B cell (primary cell): ENCODE data around the gene ZBTB12. TPM values are rescaled to one million over a fixed set of nuclear protein-coding genes. Genes with fewer than 3 reads are reported as not detected.

Source experiments
- ATAC-seq: fragments of 200-7000 bp; cut with Tn5 transposase; one replicate; pipeline ENCODE4 v1.10.0; 2021; ENCODE audit warnings: low read depth, mild to moderate bottlenecking, moderate number of reproducible peaks, moderate library complexity
- CTCF ChIA-PET: fragments of 350-600 bp; sonication (Branson Sonifier 250); formaldehyde crosslinking; loops from one replicate; lab custom pipeline; 2021; ENCODE audit warnings: antibody characterized with exemption, inconsistent platforms; lab: Charles Lee
- POLR2A ChIA-PET: fragments of 350-600 bp; sonication (Branson Sonifier 250); formaldehyde crosslinking; loops from one replicate; lab custom pipeline; 2021; ENCODE audit warnings: antibody characterized with exemption; lab: Charles Lee
- DNase-seq: peaks from one replicate; pipeline ENCODE4 v3.0.0; 2013
- H2AFZ ChIP-seq: 2 replicates; pipeline ENCODE4 v1.6.1; 2012; ENCODE audit warnings: mild to moderate bottlenecking, low read depth, low read length; ENCODE audit not compliant: insufficient read depth, poor library complexity, severe bottlenecking
- H3K27ac ChIP-seq, 2 donors: 1 replicate in 1 of 2; 2 replicates in 1 of 2; pipeline ENCODE4 v1.5.1; 2012 to 2013; ENCODE audit warnings: low read length in 2 of 2, mild to moderate bottlenecking in 2 of 2, moderate library complexity in 1 of 2
- H3K27me3 ChIP-seq, 4 experiments: fragments of 200-600 bp in 1 of 4; sonication (generic) in 1 of 4; replicated peaks in 1 of 4; 1 replicate in 2 of 4; 2 replicates in 2 of 4; pipeline versions ENCODE4 v1.6.1 to v1.7.0; 2013 to 2016; ENCODE audit warnings: low read length in 3 of 4, mild to moderate bottlenecking in 2 of 4, mixed read lengths in 1 of 4, moderate library complexity in 1 of 4; ENCODE audit not compliant: insufficient read depth in 4 of 4, control insufficient read depth in 3 of 4; ENCODE audit errors: control extremely low read depth in 1 of 4
- H3K36me3 ChIP-seq, 2 experiments: replicated peaks in 1 of 2; 1 replicate in 1 of 2; 2 replicates in 1 of 2; pipeline versions ENCODE4 v1.6.1 to v1.7.1; 2013; ENCODE audit warnings: low read length in 1 of 2; ENCODE audit not compliant: insufficient read depth in 2 of 2, control insufficient read depth in 1 of 2; ENCODE audit errors: control extremely low read depth in 1 of 2, extremely low read depth in 1 of 2
- H3K4me1 ChIP-seq, 2 donors: fragments of 200-600 bp in 1 of 2; sonication (generic) in 1 of 2; 1 replicate in 1 of 2; 2 replicates in 1 of 2; pipeline versions ENCODE4 v1.5.1 to v1.6.1; 2013 to 2017; ENCODE audit warnings: low read length in 2 of 2; ENCODE audit not compliant: control insufficient read depth in 2 of 2, insufficient read depth in 2 of 2
- H3K4me2 ChIP-seq: replicated peaks from 2 replicates; pipeline ENCODE3; 2012; ENCODE audit warnings: mild to moderate bottlenecking, low read depth, low read length; ENCODE audit not compliant: poor library complexity, severe bottlenecking
- H3K4me3 ChIP-seq, 5 experiments: fragments of 200-600 bp in 1 of 5; sonication (generic) in 1 of 5; 1 replicate in 3 of 5; 2 replicates in 2 of 5; pipeline versions ENCODE4 v1.5.1 to v1.7.0; 2011 to 2016; ENCODE audit warnings: low read length in 4 of 5, mild to moderate bottlenecking in 4 of 5, low read depth in 2 of 5, control low read depth in 1 of 5, moderate library complexity in 1 of 5; ENCODE audit not compliant: insufficient read depth in 1 of 5; ENCODE audit errors: control extremely low read depth in 1 of 5, extremely low read depth in 1 of 5
- H3K79me2 ChIP-seq: fragments of 200-600 bp; sonication (generic); one replicate; pipeline ENCODE4 v1.6.0; 2016; ENCODE audit warnings: low read length; ENCODE audit not compliant: control insufficient read depth, insufficient read depth
- H3K9ac ChIP-seq: fragments of 200-600 bp; sonication (generic); 2 replicates; pipeline ENCODE4 v1.6.1; 2017; ENCODE audit warnings: mild to moderate bottlenecking, low read length, moderate library complexity
- H3K9me3 ChIP-seq, 3 donors: one replicate each; pipeline versions ENCODE4 v1.6.1 to v1.7.1; 2013; ENCODE audit warnings: low read length in 2 of 3; ENCODE audit not compliant: control insufficient read depth in 2 of 3, insufficient read depth in 1 of 3; ENCODE audit errors: control extremely low read depth in 1 of 3
- H4K20me1 ChIP-seq: 2 replicates; pipeline ENCODE4 v1.6.0; 2012; ENCODE audit warnings: mild to moderate bottlenecking, low read length; ENCODE audit not compliant: insufficient read depth, control insufficient read depth, poor library complexity, severe bottlenecking
- H3K27ac Mint-ChIP-seq: one replicate; pipeline ENCODE4 v1.8.0; 2021; ENCODE audit warnings: mixed read lengths
- H3K27me3 Mint-ChIP-seq: one replicate; pipeline ENCODE4 v1.8.0; 2021; ENCODE audit warnings: mixed read lengths
- H3K4me1 Mint-ChIP-seq: one replicate; pipeline ENCODE4 v1.8.0; 2021; ENCODE audit warnings: mixed read lengths
- H3K4me3 Mint-ChIP-seq: one replicate; pipeline ENCODE4 v1.8.0; 2021; ENCODE audit warnings: mixed read lengths
- H3K9me3 Mint-ChIP-seq: one replicate; pipeline ENCODE4 v1.8.0; 2022; ENCODE audit warnings: mixed read lengths; ENCODE audit not compliant: insufficient read depth
- CTCF ChIP-seq: fragments of 200-600 bp; IDR thresholded peaks from one replicate; pipeline ENCODE4 v1.8.0; 2022; ENCODE audit warnings: antibody characterized with exemption, mild to moderate bottlenecking
- EZH2 ChIP-seq: IDR thresholded peaks from 2 replicates; pipeline ENCODE4 v1.6.1; 2012; ENCODE audit warnings: borderline replicate concordance, low read depth, mild to moderate bottlenecking, moderate library complexity, low read length; ENCODE audit not compliant: insufficient read depth, poor library complexity, severe bottlenecking
- WGBS: methylation state at CpG from one replicate; pipeline ENCODE4 v1.1.5; 2013; ENCODE audit warnings: missing lambda C conversion rate; ENCODE audit not compliant: insufficient coverage; 5-methylcytosine and 5-hydroxymethylcytosine counted together
- intact Hi-C: fragments of 100-400 bp; cut with micrococcal nuclease; formaldehyde crosslinking; loops from one replicate; pipeline ENCODE4 v1.10.0; 2022
- polyA plus RNA-seq: library from polyadenylated mRNA; depleted of rRNA; stranded (reverse); fragments of >200 nt; gene quantifications from 2 replicates; pipeline ENCODE4 v1.2.3, GENCODE V29; 2012
- total RNA-seq, 2 donors: library from RNA; stranded (reverse); fragments of 120-200 nt in 1 of 2; gene quantifications; 1 replicate in 1 of 2; 2 replicates in 1 of 2; pipeline versions ENCODE4 v1.2.3 to v1.2.4, GENCODE V29; 2013 to 2022

Gene ZBTB12
- total and polyA plus RNA-seq, 2 donors (not counting 1 experiment from before 2014, with no cell fraction given): 1.4 to 8.9 TPM

DNA sequence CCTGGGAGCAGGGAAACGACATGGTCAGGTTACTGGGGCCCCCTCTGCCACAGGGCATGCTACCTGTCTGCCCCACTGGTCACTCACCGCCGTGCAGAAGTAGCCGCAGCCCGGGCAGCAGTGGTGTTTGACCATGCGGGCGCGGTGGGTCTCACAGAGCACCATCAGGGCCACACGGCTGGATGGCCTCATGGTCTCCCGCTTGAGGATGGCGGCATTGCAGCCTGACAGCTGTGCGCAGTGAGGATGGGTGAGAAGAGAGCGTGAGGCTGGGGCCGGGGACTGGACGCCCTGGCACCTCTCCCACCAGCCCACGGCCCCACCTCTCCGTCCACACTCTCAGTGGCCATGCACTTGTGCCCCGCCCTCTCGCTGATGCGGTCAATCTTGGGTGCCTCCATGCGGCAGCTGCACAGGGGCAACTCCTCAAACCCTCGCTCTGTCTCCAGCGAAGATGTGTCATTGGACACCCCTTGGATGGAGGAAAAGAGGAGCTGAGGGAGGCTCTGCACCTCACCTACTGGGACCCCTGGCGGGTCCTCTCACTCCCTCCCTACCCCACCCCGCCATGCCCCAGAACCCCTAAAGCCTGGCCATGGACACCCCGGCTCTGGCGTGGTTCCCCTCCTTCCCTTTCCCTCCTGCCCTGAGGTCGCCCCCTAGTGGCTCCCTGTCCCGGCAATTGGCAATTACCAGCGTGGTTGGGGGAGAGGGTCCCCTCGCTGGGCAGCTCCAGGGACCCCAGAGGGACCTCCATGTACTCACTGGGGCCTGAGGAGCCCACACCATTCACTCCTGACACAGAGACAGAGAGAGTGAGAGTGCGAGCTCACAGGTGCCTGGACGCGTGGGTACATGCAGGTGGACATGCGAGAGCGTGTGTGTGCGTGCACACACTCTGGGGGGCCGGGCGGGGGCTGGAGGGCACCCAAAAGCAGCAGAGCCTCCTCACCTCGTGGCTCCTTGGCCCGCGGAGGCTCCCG is 13.3 kb downstream of the ZBTB12 start:
- CTCF ChIA-PET: interaction anchor here (0.9 to 3.4 kb wide), 12 partner anchors 10 to 210 kb away, joined by 3 to 12 read pairs (median 4); partner anchors contain the start of genes MSH5 and NEU1

More for the DNA sequence above, 13.3 kb downstream of the ZBTB12 start:
- Histone ChIP-seq H3K9ac (no peak overlapping the region), H4K20me1 (peaks cover 6% of the 10 kb centered on the region), H3K36me3 (peaks cover 2 to 70% of the 10 kb centered on the region in 2 experiments), H3K27me3 (no peaks in the 10 kb centered on the region), H3K9me3 (no peaks in the 10 kb centered on the region), H2AFZ (no peak overlapping the region), H3K4me2 (no peak overlapping the region), H3K4me1 (no peaks in the 10 kb centered on the region), H3K27ac (no peak overlapping the region), H3K4me3 (no peak overlapping the region), H3K79me2 (no peaks in the 10 kb centered on the region)
- intact Hi-C loops: no loop called here
- peak; percentile 77 for TF ChIP-seq CTCF
- no peak for TF ChIP-seq EZH2
- Mint-ChIP-seq H3K27me3 (no peaks in the 10 kb centered on the region), H3K4me3 (no peak overlapping the region), H3K9me3 (no peaks in the 10 kb centered on the region), H3K27ac (peak overlapping the region; percentile 32), H3K4me1 (no peaks in the 10 kb centered on the region)
- ATAC-seq (no peak), DNase-seq (peak; percentile 62)
- POLR2A ChIA-PET: no interaction called here
- 91% methylated on average over 30 of the region's 43 CpGs for WGBS
